GM19397 (cell line): ENCODE data around the gene REXO4.

ENCODE experiments used
- ATAC-seq: cut with Tn5 transposase; IDR thresholded peaks from one replicate; pipeline ENCODE4 v1.9.1; 2021; ENCODE audit warnings: mild to moderate bottlenecking, moderate library complexity; ENCODE audit not compliant: unreplicated experiment

Gene REXO4

DNA sequence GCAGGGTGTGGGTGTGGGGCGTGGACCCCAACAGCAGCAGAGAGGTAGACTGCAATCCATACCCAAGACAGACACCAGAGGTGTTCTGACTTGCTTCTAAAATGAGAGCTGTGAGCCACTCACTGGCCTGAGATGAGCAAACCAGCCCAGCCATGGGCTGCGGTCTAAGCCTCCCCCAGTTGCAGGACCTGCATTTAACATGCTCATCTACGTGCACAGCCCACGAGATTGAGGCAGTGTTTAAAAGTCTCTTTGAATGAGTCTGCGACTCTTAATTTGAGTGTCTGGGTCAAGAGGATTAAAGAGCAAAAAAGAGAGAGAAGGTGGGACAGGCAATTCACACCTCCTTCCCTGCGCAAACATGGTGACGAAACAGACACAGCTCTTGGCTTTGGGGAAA, 47.9 kb downstream of the REXO4 start:
- ATAC-seq = no peak

DNA sequence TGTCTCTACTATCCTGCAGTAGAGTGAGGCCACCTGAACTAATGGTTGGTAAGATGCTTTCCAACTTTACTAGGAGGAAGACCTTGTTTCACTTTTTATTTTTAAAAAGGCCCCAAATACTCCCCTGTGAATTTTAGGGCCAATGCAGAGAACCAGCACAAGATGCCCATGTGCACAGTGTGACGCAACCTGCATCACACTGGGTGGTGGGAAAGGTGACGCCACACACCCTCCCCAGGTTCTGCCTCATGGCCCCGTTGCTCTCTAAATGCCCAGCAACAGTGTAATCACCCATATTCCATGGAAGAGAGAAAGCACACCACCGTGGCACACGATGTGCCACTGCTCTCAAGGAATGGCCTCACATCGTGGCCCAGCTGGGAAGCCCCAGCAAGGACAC, 48.4 kb downstream of the REXO4 start:
- no peak for ATAC-seq

DNA sequence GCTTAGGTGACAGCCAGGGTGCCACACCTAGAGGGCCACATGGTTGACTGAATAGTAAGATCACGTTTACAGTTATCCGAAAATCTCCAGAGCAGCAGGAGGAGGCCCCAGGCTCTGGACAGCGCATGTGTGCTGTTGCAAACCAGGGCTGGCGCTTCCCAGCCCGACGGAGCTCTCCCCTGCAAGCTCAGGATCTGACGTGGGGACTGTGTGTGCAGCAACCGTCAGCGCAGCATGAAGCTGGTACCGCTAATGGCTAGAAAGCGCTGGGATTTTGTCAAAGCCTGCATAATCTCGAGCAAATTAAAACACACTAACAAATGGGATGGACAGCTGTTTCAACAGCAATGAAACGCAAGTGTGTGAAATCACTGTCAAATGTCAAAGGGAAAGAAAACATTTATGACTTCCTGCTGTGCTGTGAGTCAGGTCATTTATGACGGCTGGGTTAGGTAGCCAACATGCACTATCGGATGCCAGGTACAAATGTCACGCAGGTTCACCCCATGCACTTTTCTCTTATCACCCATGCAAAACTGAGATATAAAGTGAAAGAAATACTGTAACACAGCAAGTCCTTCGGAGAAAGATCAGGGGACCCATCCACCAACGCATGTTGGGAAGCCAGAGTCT, 49.4 kb downstream of the REXO4 start:
- no peak for ATAC-seq

DNA sequence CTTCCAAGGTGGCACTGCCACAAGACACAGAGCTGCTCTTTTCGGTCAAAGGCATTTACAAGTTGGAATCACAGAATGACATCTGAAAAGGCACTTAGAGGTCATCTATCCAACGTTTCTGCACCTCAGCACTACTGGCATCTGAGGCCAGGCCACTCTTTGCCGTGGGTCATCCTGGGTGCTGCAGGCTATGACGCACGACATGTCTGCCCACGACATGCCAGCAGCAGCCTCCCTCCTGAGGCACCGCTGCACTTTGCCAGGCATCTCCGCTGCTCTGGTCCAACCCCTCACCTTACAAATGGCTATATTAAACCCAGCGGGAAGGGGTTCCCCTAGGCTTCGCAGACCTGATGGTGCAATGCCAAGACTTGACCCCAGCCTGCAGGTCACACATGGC, 50.0 kb downstream of the REXO4 start:
- no peak for ATAC-seq

DNA sequence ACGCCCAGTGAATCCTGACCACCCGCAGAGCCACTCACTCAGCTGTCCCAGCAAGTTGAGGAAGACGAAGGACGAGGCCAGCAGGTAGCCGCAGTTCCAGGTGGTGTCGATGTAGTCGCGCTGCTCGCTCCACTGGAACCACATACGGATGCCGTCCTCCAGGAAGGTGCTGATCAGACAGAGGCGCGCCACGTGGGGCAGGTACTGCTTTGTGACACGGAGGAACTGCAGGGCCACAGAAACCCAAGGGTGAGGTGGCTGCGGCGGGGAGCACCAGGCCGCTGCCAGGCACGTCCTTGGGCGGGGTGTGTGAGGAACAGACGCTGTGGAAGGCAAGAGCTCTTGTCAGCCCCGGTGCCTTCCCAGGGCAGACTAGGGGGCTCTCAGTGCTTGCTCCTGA, 50.6 kb downstream of the REXO4 start:
- ATAC-seq = no peak

DNA sequence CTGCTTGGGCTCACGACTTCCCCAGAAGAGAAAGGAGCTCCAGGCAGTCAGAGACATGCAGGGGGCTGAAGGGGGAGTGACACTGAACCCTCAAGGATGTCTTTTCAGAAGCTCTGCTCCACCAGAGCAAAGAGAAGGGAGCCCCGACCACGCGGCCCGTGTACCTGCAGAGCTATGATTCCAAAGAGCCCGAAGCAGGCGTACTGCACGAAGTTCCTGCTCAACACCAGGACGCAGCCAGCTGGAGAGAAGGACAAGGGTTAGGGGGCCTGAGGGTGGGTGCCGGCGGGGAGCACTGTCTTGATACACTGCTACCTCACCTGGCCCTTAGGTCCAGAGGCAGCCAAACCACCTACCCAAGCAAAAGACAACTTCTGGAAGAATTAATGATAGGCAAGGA, 51.4 kb downstream of the REXO4 start:
- no peak for ATAC-seq

DNA sequence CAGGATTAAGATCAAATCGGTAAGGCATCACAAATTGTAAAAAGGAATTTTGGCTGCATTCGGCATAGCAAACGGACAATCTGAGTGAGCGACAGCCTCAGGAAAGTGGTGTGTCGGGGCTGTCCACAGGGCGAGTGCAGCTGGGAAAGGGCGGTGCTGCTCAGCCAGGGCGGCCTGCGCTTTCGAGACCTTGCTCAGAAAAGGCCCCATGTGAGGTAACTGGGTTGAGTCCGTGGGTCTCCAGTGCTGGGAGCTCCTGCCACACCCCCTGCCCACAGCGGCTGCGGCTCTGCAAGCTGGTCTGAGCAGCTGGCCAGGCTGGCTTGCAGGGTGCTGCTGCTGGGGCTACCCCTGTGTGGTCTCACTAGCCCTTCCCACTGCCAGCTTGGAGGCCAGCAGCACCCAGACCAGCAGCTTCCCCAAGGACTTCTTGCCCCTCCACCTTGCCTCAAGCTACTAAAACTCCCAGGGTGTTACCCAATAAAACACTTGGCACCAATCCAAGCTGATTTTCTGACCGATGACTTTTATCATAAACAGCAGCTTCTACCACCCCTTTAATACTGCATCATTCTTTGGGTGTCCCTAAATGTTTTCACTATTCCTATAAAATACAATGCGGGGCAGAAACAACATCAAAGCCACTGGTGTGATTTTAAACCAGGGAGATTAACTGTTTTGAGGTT, 55.3 kb downstream of the REXO4 start:
- no peak for ATAC-seq

DNA sequence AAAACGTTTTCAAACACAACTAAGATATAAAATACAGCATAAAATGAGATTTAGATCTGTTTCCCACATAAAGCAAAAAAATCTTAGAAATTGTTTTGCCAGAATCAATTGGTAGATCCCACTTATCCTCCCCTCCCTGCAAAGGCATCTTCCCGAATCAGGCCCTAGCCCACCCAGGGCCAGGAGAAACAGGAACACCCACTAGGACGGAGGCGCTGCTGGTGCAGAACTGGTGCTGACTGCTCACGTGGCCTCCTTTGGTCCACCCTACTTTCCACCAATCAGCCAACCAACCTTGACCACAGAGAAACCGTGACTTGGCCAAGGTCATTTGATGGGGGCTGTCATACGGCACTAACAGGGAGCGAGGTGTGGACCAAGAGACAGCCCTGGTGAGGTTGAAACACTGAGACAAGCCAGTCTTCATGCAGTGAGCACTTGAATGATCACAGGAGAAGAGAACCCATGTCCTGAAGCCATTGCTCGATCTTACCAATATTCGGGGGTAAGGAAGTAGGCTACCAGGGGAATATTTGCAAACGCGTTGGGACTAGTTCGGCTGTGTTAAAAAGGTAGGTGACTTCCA, 56.2 kb downstream of the REXO4 start:
- no peak for ATAC-seq

DNA sequence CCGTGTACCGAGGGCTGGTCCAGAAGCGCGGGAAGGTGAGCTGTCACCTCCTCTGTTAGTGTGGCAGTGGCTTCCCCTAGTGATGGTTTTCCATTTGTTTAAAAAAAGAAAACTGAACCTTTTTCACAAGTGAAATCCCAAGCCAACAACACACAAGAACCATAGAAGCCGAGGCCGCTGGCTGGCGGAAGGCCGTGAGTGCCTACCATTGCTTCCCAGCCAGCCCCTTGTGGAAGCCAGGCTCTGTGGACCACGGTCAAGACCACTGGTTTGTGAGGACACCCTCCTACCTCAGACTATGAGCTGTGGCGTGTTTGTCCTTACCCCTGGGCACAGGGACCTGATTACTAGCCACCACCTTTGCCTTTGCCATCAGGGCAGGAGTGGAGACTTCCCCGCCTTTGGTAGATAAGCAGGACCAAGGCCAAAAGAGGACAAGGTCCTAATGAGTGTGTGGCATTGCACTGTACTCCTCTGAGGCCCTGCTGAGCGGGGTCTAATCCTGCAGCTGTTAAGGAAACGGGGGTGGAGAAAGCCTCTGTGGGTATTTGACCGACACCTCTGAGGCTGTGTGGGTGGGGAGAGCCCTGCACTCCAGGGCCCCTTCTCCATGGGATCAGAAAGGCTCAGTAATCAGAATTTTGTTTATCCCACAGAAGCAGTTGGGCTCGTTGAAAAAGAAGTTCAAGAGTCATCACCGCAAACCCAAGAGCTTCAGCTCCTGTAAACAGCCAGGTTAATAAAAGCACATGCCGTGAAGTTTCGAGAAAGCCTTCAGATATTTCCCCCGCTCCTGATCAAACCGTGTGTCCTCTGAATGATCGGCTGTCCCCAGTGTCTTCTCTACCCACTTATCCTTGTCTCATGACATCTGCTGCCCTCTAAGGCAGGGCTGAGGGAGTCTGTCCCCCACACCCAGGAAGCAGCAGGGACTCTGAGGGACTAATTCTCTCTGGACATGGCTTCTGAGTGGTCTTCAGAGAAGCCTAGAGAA, 57.1 kb downstream of the REXO4 start:
- ATAC-seq = no peak

DNA sequence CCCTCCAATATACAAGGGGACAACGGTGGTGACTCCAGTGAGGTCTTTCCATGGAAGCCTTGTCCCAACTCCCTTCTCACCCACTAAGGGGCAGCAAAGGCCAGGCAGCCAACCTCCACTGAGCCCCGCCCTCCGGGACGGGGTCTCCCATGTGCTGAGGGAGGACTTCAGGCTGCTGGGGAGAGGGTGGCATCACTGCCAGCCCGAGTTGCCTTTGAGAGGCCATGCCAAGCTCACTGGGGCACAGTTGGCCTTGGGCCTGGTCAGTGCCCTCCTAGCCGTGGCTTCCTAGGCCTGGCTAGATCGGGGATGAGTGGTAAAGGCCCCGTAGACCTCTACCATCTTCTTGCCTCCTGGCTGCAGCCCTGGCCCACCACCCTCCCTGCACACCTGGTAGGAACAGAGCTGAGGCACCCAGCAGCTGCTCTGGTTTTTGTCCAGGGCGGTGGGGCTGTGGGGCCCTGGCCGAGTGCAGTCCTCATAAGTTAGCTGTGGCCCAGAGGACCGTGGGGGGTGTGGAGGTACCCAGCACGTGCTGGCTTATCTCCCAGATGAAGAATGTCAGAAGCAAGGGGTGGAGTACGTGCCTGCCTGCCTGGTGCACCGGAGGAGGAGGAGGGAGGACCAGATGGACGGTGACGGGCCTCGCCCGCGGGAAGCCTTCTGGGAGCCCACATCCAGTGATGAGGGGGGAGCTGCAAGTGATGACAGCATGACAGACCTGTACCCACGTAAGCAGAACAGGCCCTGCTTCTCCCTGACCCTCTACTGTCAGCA, 58.2 kb downstream of the REXO4 start:
- no peak for ATAC-seq

DNA sequence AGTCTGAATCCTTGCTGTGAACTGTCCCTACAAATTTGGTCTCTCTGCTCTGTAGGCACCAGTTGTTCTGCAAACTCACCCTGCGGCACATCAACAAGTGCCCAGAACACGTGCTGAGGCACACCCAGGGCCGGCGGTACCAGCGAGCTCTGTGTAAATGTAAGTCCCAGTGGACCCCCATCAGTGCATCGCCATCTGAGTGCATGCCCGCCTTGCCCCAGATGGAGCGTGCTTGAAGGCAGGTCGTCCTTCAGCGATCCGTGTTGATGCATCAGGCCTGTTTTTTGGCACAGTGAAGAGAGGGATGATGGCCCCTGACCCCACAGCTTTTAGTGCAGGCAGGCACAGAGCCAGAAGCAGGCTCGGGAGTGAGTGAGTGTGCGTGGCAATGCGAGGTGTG, 60.2 kb downstream of the REXO4 start:
- no peak for ATAC-seq

DNA sequence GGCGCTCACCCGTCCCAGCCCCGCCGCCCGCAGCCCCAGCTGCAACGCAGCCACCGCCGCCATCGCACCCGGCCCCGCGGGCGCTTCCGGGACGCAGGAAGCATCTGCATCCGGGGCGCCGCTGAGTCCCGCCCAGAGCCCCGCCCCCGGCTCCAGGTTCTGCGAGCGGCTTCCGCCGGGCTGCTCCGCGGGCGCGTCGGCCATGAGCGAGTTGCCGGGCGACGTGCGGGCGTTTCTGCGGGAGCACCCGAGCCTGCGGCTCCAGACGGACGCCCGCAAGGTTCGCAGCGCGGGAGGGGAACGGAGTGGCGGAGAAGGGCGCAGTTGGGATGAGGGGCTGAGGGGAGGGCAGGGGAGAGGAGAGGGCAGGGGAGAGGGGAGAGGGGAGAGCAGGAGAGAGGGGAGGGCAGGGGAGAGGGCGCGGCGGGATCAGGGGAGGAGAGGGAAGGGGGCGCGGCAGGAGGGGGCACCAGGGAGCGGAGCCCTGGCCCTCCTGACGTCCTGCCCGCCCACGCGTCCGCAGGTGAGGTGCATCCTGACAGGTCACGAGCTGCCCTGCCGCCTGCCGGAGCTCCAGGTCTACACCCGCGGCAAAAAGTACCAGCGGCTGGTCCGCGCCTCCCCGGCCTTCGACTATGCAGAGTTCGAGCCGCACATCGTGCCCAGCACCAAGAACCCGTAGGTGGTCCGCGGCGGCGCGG, 61.3 kb downstream of the REXO4 start, which contains the start of the genes SURF1 and SURF2:
SURF1 (minus strand) TSS at position 97 of the 701 bp plus-strand sequence; CDS start at position 63, 34 bp downstream.
SURF2 (plus strand) TSS at position 160 of the 701 bp plus-strand sequence; CDS start at position 203, 43 bp downstream.
- ATAC-seq = peak; percentile 70
